GM19372 (cell line): Measurements from ENCODE around the gene CCT5.

Experiments used
- ATAC-seq: cut with Tn5 transposase; IDR thresholded peaks from one replicate; pipeline ENCODE4 v1.9.1; 2021; ENCODE audit warnings: mild to moderate bottlenecking, low read depth, moderate library complexity; ENCODE audit not compliant: unreplicated experiment

CCT5 gene

GRCh38 chr5:10249948-10250805 lies at the start of gene CCT5:
Gene CCT5, plus strand, starts transcription at chr5:10250280. Its CDS starts 61 bp downstream, at chr5:10250341.
- peak; percentile 72 for ATAC-seq

- no peak for ATAC-seq
Measured at GRCh38 chr5:10201223-10201868, 48.7 kb upstream of the CCT5 start.

- no peak for ATAC-seq
Measured at GRCh38 chr5:10202089-10202910, 47.8 kb upstream of the CCT5 start.

GRCh38 chr5:10209004-10209403 lies 41.1 kb upstream of the CCT5 start:
- ATAC-seq, result no peak

GRCh38 chr5:10213316-10213715 lies 36.8 kb upstream of the CCT5 start:
- no peak for ATAC-seq

GRCh38 chr5:10214041-10214440 lies 36.0 kb upstream of the CCT5 start:
- no peak for ATAC-seq

GRCh38 chr5:10215366-10215765 lies 34.7 kb upstream of the CCT5 start:
- no peak for ATAC-seq

GRCh38 chr5:10216107-10216506 lies 34.0 kb upstream of the CCT5 start:
- no peak for ATAC-seq

GRCh38 chr5:10218658-10219057 lies 31.4 kb upstream of the CCT5 start:
- no peak for ATAC-seq

- ATAC-seq, result no peak
Measured at GRCh38 chr5:10219068-10219467, 31.0 kb upstream of the CCT5 start.

- ATAC-seq, result no peak
Measured at GRCh38 chr5:10220248-10220647, 29.8 kb upstream of the CCT5 start.

GRCh38 chr5:10222326-10222725 lies 27.8 kb upstream of the CCT5 start:
- no peak for ATAC-seq

GRCh38 chr5:10227379-10227778 lies 22.7 kb upstream of the CCT5 start:
- ATAC-seq, result no peak

- ATAC-seq, result no peak
Measured at GRCh38 chr5:10228288-10228687, 21.8 kb upstream of the CCT5 start.

- ATAC-seq, result no peak
Measured at GRCh38 chr5:10229306-10230048, 20.6 kb upstream of the CCT5 start.

GRCh38 chr5:10232386-10232785 lies 17.7 kb upstream of the CCT5 start:
- no peak for ATAC-seq

GRCh38 chr5:10233011-10233410 lies 17.1 kb upstream of the CCT5 start:
- ATAC-seq, result no peak

- ATAC-seq, result no peak
Measured at GRCh38 chr5:10233505-10233904, 16.6 kb upstream of the CCT5 start.

GRCh38 chr5:10235350-10235749 lies 14.7 kb upstream of the CCT5 start:
- no peak for ATAC-seq

- ATAC-seq, result no peak
Measured at GRCh38 chr5:10243660-10244240, 6.3 kb upstream of the CCT5 start.
